HepG2 (cell line): Measurements from ENCODE around the gene MORC4. TPM values are rescaled to one million over a fixed set of nuclear protein-coding genes. Genes with fewer than 3 reads are reported as not detected.

Source experiments
- CREM ChIP-seq, 2 experiments: sonication (generic) in 1 of 2; formaldehyde crosslinking in 1 of 2; IDR thresholded peaks; 2 replicates each; pipeline versions ENCODE4 v1.4.0 to v1.6.1; 2016 to 2020; ENCODE audit warnings: antibody characterized with exemption in 1 of 2, mild to moderate bottlenecking in 1 of 2, missing genetic modification reagents in 1 of 2
- CTCF ChIP-seq: sonication (generic); formaldehyde crosslinking; IDR thresholded peaks from 2 replicates; pipeline ENCODE4 v1.5.0; 2020; ENCODE audit warnings: mild to moderate bottlenecking, missing genetic modification reagents, moderate library complexity
- ELF3 ChIP-seq: IDR thresholded peaks from 2 replicates; pipeline ENCODE4 v1.6.1; 2016; ENCODE audit warnings: missing genetic modification reagents, missing compliant biosample characterization
- ELK4 ChIP-seq: sonication (generic); formaldehyde crosslinking; IDR thresholded peaks from 2 replicates; pipeline ENCODE4 v1.9.0; 2021; ENCODE audit warnings: missing genetic modification reagents, borderline replicate concordance
- FOSL1 ChIP-seq: sonication (generic); formaldehyde crosslinking; IDR thresholded peaks from 2 replicates; pipeline ENCODE4 v1.9.0; 2021; ENCODE audit warnings: missing genetic modification reagents, borderline replicate concordance
- FOXA3 ChIP-seq: IDR thresholded peaks from 2 replicates; pipeline ENCODE4 v1.6.1; 2016; ENCODE audit warnings: missing genetic modification reagents, missing compliant biosample characterization
- HHEX ChIP-seq: IDR thresholded peaks from 2 replicates; pipeline ENCODE4 v1.6.1; 2016; ENCODE audit warnings: control low read depth
- IKZF5 ChIP-seq: IDR thresholded peaks from 2 replicates; pipeline ENCODE4 v1.6.1; 2018; ENCODE audit warnings: missing genetic modification reagents, mild to moderate bottlenecking, missing compliant biosample characterization
- KDM6A ChIP-seq: IDR thresholded peaks from 2 replicates; pipeline ENCODE4 v1.6.1; 2016; ENCODE audit warnings: low read depth
- MEF2D ChIP-seq: sonication (generic); formaldehyde crosslinking; IDR thresholded peaks from 2 replicates; pipeline ENCODE4 v1.5.1; 2020; ENCODE audit warnings: mild to moderate bottlenecking, missing genetic modification reagents
- MIXL1 ChIP-seq: IDR thresholded peaks from 2 replicates; pipeline ENCODE4 v1.6.1; 2016
- NFIC ChIP-seq: IDR thresholded peaks from 2 replicates; pipeline ENCODE4 v1.6.1; 2012; ENCODE audit warnings: mild to moderate bottlenecking, low read length, inconsistent platforms
- PAWR ChIP-seq: sonication (generic); formaldehyde crosslinking; IDR thresholded peaks from 2 replicates; pipeline ENCODE4 v1.4.0; 2020; ENCODE audit warnings: missing genetic modification reagents, mild to moderate bottlenecking, borderline replicate concordance
- RXRB ChIP-seq: IDR thresholded peaks from 2 replicates; pipeline ENCODE4 v1.6.1; 2016; ENCODE audit warnings: borderline replicate concordance, missing genetic modification reagents, missing compliant biosample characterization
- SP2 ChIP-seq: sonication (generic); formaldehyde crosslinking; IDR thresholded peaks from 2 replicates; pipeline ENCODE4 v1.5.1; 2020; ENCODE audit warnings: mild to moderate bottlenecking, missing genetic modification reagents
- TCF7 ChIP-seq: sonication (generic); IDR thresholded peaks from 2 replicates; pipeline ENCODE4 v1.6.1; 2016; ENCODE audit warnings: antibody characterized with exemption, low read depth
- TCF7L2 ChIP-seq: IDR thresholded peaks from 2 replicates; pipeline ENCODE4 v1.6.1; 2011; ENCODE audit warnings: mild to moderate bottlenecking, low read depth, low read length, moderate library complexity
- ZBTB38 ChIP-seq: sonication (generic); formaldehyde crosslinking; IDR thresholded peaks from 2 replicates; pipeline ENCODE4 v1.5.1; 2020; ENCODE audit warnings: mild to moderate bottlenecking, missing genetic modification reagents
- ZBTB43 ChIP-seq: sonication (generic); formaldehyde crosslinking; conservative IDR thresholded peaks from 2 replicates; pipeline ENCODE4 v1.4.0; 2020; ENCODE audit warnings: missing genetic modification reagents
- ZMYM2 ChIP-seq: sonication (generic); formaldehyde crosslinking; IDR thresholded peaks from 2 replicates; pipeline ENCODE4 v1.8.0; 2022; ENCODE audit warnings: mild to moderate bottlenecking, missing genetic modification reagents
- ZNF10 ChIP-seq: sonication (generic); formaldehyde crosslinking; IDR thresholded peaks from 2 replicates; pipeline ENCODE4 v1.4.0; 2020; ENCODE audit warnings: mild to moderate bottlenecking, low read depth, missing genetic modification reagents, borderline replicate concordance
- ZNF441 ChIP-seq: sonication (generic); formaldehyde crosslinking; IDR thresholded peaks from 2 replicates; pipeline ENCODE4 v1.7.0; 2021; ENCODE audit warnings: missing genetic modification reagents, borderline replicate concordance
- ZNF607 ChIP-seq: sonication (generic); formaldehyde crosslinking; IDR thresholded peaks from 2 replicates; pipeline ENCODE4 v1.5.1; 2020; ENCODE audit warnings: missing genetic modification reagents, mild to moderate bottlenecking, borderline replicate concordance
- ZNF746 ChIP-seq: sonication (generic); formaldehyde crosslinking; IDR thresholded peaks from 2 replicates; pipeline ENCODE4 v1.8.0; 2022; ENCODE audit warnings: mild to moderate bottlenecking, missing genetic modification reagents
- ZNF777 ChIP-seq: sonication (generic); formaldehyde crosslinking; IDR thresholded peaks from 2 replicates; pipeline ENCODE4 v1.4.0; 2020; ENCODE audit warnings: missing genetic modification reagents
- ZNF792 ChIP-seq: IDR thresholded peaks from 2 replicates; pipeline ENCODE4 v1.6.1; 2016
- polyA plus RNA-seq, 8 experiments: library from polyadenylated mRNA; depleted of rRNA in 3 of 8; stranded (reverse) in 7 of 8; unstranded in 1 of 8; fragments of >200 nt; fragmentation: Illumina TruSeq in 4 of 8; extraction: Trizol in 4 of 8; gene quantifications; 2 replicates each; pipeline versions ENCODE4 v1.2.1 to v1.2.3, GENCODE V29; 2011 to 2016; ENCODE audit warnings: low read depth in 4 of 8, missing spikeins in 1 of 8, mixed read lengths in 1 of 8; ENCODE audit not compliant: insufficient read depth in 1 of 8
- total RNA-seq, 5 experiments: library from RNA; depleted of rRNA; stranded (reverse); fragments of >200 nt; fragmentation: Illumina TruSeq; extraction: Trizol; gene quantifications; 2 replicates each; pipeline ENCODE4 v1.2.3, GENCODE V29; 2016; ENCODE audit warnings: low read depth in 1 of 5

Gene MORC4
- total and polyA plus RNA-seq, 2 of the 13 experiments (the other 11 are each of a cell fraction or from before 2014, with no cell fraction given) = 7.3 to 17.6 TPM

- TF ChIP-seq ZNF777 (CRISPR knock-in tag) = no peak
- peak; percentile 28; the same call in 1 of the 2 replicates for TF ChIP-seq KDM6A (CRISPR knock-in tag)
- no peak for TF ChIP-seq MEF2D (CRISPR knock-in tag)
- no peak for TF ChIP-seq ZNF792 (CRISPR knock-in tag)
- peak; percentile 76 for TF ChIP-seq FOXA3 (CRISPR knock-in tag)
- no peak for TF ChIP-seq ZNF441 (CRISPR knock-in tag)
- no peak for TF ChIP-seq RXRB
- TF ChIP-seq ZBTB43 (CRISPR knock-in tag) = no peak
- TF ChIP-seq NFIC = peak; percentile 80
- TF ChIP-seq ZMYM2 (CRISPR knock-in tag) = no peak
- peak; percentile 59 for TF ChIP-seq CREM (IDR thresholded peaks at IDR 0.05)
- TF ChIP-seq CREM (CRISPR knock-in tag; IDR thresholded peaks at IDR 0.05) = no peak
- no peak for TF ChIP-seq ZNF10
- no peak for TF ChIP-seq ELK4 (CRISPR knock-in tag)
- no peak for TF ChIP-seq HHEX (CRISPR knock-in tag)
- no peak for TF ChIP-seq IKZF5 (CRISPR knock-in tag)
- no peak for TF ChIP-seq TCF7L2
- TF ChIP-seq PAWR (CRISPR knock-in tag) = no peak
- peak; percentile 59 for TF ChIP-seq TCF7
- no peak for TF ChIP-seq ZNF746 (CRISPR knock-in tag)
- peak; percentile 64; the same call in 1 of the 2 replicates for TF ChIP-seq FOSL1 (CRISPR knock-in tag)
- TF ChIP-seq ZNF607 (CRISPR knock-in tag) = no peak
- no peak for TF ChIP-seq CTCF (CRISPR knock-in tag)
- TF ChIP-seq MIXL1 (CRISPR knock-in tag) = no peak
- no peak for TF ChIP-seq SP2
- TF ChIP-seq ELF3 (CRISPR knock-in tag) = peak; percentile 50
- no peak for TF ChIP-seq ZBTB38 (CRISPR knock-in tag)
Measured at GRCh38 chrX:106955004-106955772, 44.8 kb downstream of the MORC4 start (continued).
